ENCODE results near the gene ZC2HC1B. TPM values are rescaled to one million over a fixed set of nuclear protein-coding genes. Genes with fewer than 3 reads are reported as not detected.
"Not testable (repeated sequence)": the region's sequence is repeated elsewhere in the genome, so short reads cannot be mapped to it uniquely, and the experiment has no call there.

The ZC2HC1B gene
- total RNA-seq, 1 donor from 2014 or later = not detected

DNA sequence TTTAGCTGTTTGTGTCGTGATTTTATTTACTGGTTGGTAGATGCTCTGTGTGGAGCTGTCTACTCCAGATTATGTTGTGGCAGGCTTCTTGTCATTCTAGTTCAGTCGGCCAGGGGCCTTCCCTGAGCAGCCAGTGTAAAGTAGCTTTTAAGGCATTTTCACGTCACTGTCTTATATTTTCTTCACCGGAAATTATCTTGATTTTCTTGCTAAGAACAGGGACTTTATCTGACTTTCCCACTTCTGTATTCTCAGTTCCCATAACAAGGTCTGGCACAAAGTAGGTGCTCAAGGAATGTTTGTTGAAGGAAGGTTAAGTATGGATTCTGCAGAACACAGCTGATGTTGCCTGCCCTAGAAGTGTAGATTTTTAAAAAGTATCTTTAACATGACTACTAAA is 20.3 kb upstream of the ZC2HC1B start:
- peaks cover 51% of the 10 kb centered on the region for H3K36me3 Mint-ChIP-seq (ENCODE audit: low read depth)
- peak overlapping the region; percentile 97 for H3K4me3 Mint-ChIP-seq (ENCODE audit: low read depth)
- peaks cover 25% of the 10 kb centered on the region for H3K4me1 Mint-ChIP-seq (ENCODE audit: low read depth)
- intact Hi-C loops (cut with micrococcal nuclease) = loop anchor here (5.0 to 10.0 kb wide), 2 partner anchors 167 to 389 kb away; partner anchors contain the start of genes ADAT2, PEX3 and PHACTR2
- no peaks in the 10 kb centered on the region for H3K27me3 Mint-ChIP-seq (ENCODE audit: low read depth)
- H3K9me3 Mint-ChIP-seq = no peaks in the 10 kb centered on the region
- no peak for DNase-seq (ENCODE audit: low spot score)
- peak overlapping the region; percentile 96 for H3K27ac Mint-ChIP-seq

DNA sequence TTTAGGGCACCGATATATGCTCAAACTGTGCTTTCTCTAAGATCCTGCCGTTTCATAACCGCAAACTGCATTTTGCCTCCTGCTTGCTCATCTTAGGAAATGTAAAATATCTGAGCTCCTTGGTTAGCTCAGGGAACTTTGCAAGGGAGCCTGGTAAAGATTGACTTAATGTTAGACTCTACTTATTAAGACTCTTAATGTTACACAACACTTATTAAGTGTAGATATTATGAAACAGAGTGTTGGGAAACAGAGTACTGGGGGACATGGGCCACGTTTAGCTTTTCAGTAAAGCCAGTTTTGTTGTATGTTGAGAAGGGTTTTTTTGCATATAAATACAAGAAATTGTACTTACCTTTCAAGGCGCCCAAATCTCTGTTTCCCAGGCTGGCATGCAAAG is 19.2 kb upstream of the ZC2HC1B start:
- Mint-ChIP-seq H3K9me3 (no peaks in the 10 kb centered on the region), H3K4me3 (ENCODE audit: low read depth) (no peak overlapping the region), H3K4me1 (ENCODE audit: low read depth) (peaks cover 34% of the 10 kb centered on the region), H3K36me3 (ENCODE audit: low read depth) (peaks cover 61% of the 10 kb centered on the region), H3K27me3 (ENCODE audit: low read depth) (no peaks in the 10 kb centered on the region), H3K27ac (no peak overlapping the region)
- no peak for DNase-seq (ENCODE audit: low spot score)
- intact Hi-C loops (cut with micrococcal nuclease) = loop anchor here (10.0 kb wide), 1 partner anchor 390 kb away; the partner anchor contains the start of genes ADAT2 and PEX3

DNA sequence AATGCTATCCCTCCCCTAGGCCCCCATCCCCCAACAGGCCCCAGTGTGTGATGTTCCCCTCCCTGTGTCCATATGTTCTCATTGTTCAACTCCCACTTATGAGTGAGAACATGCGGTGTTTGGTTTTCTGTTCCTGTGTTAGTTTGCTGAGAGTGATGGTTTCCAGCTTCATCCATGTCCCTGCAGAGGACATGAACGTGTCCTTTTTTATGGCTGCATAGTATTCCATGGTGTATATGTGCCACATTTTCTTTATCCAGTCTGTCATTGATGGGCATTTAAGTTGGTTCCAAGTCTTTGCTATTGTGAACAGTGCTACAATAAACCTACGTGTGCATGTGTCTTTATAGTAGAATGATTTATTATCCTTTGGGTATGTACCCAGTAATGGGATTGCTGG is 12.6 kb upstream of the ZC2HC1B start:
- H3K27ac Mint-ChIP-seq; H3K27me3 Mint-ChIP-seq (ENCODE audit: low read depth); DNase-seq (ENCODE audit: low spot score); intact Hi-C loops (cut with micrococcal nuclease); H3K4me3 Mint-ChIP-seq (ENCODE audit: low read depth): not testable (repeated sequence)
- H3K9me3 Mint-ChIP-seq = peaks cover 44% of the 10 kb centered on the region
- peaks cover 98% of the 10 kb centered on the region for H3K36me3 Mint-ChIP-seq (ENCODE audit: low read depth)
- H3K4me1 Mint-ChIP-seq (ENCODE audit: low read depth) = peaks cover 35% of the 10 kb centered on the region

DNA sequence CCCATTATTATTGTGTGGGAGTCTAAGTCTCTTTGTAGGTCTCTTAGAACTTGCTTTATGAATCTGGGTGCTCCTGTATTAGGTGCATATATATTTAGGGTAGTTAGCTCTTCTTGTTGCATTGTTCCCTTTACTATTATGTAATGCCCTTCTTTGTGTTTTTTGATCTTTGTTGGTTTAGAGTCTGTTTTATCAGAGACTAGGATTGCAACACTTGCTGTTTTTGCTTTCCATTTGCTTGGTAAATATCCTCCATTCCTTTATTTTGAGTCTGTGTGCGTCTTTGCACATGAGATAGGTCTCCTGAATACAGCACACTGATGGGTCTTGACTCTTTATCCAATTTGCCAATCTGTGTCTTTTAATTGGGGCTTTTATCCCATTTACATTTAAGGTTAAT is 9.2 kb upstream of the ZC2HC1B start:
- Mint-ChIP-seq H3K36me3 (ENCODE audit: low read depth) (peaks cover 98% of the 10 kb centered on the region), H3K4me1 (ENCODE audit: low read depth) (peaks cover 31% of the 10 kb centered on the region), H3K9me3 (peaks cover 44% of the 10 kb centered on the region)
- H3K27ac Mint-ChIP-seq; H3K27me3 Mint-ChIP-seq (ENCODE audit: low read depth); H3K4me3 Mint-ChIP-seq (ENCODE audit: low read depth); DNase-seq (ENCODE audit: low spot score): not testable (repeated sequence)
- intact Hi-C loops (cut with micrococcal nuclease) = loop anchor here (5.0 kb wide), 1 partner anchor 123 kb away; no protein-coding TSS in a partner anchor

DNA sequence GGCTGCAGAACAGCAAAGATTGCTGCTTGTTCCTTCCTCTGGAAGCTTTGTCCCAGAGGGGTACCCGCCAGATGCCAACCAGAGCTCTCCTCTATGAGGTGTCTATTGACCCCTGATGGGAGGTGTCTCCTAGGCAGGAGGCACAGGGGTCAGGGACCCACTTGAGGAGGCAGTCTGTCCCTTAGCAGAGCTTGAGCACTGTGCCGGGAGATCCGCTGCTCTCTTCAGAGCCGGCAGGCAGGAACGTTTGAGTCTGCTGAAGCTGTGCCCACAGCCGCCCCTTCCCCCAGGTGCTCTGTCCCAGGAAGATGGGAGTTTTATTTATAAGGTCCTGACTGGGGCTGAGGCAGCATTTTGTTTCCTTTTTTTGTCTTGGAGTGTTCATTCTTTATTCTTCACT is 7.5 kb upstream of the ZC2HC1B start:
- peaks cover 29% of the 10 kb centered on the region for H3K4me1 Mint-ChIP-seq (ENCODE audit: low read depth)
- not testable (repeated sequence) for H3K4me3 Mint-ChIP-seq (ENCODE audit: low read depth); DNase-seq (ENCODE audit: low spot score); H3K27me3 Mint-ChIP-seq (ENCODE audit: low read depth); H3K27ac Mint-ChIP-seq
- peaks cover 34% of the 10 kb centered on the region for H3K9me3 Mint-ChIP-seq
- intact Hi-C loops (cut with micrococcal nuclease) = loop anchor here (1.0 to 5.0 kb wide), 3 partner anchors 14 to 124 kb away; partner anchors contain the start of gene LTV1
- H3K36me3 Mint-ChIP-seq (ENCODE audit: low read depth) = peaks cover 96% of the 10 kb centered on the region

DNA sequence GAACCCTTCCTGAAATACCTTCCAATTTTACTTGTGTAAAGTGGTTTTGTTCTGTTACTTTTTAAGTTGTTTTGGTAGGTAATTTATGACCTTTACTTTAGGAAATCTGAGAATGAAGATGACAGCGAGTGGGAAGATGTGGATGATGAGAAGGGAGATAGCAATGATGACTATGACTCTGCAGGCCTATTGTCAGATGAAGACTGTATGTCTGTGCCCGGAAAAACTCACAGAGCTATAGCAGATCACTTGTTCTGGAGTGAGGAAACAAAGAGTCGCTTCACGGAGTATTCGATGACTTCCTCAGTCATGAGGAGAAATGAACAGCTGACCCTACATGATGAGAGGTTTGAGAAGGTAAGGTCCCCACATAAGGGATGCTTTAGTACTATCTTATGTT is 6.6 kb upstream of the ZC2HC1B start:
- no peak for DNase-seq (ENCODE audit: low spot score)
- no peak overlapping the region for H3K4me3 Mint-ChIP-seq (ENCODE audit: low read depth)
- H3K27me3 Mint-ChIP-seq (ENCODE audit: low read depth) = no peaks in the 10 kb centered on the region
- H3K4me1 Mint-ChIP-seq (ENCODE audit: low read depth) = peaks cover 29% of the 10 kb centered on the region
- H3K27ac Mint-ChIP-seq = peak overlapping the region; percentile 53
- intact Hi-C loops (cut with micrococcal nuclease) = loop anchor here (1.0 to 5.0 kb wide), 3 partner anchors 15 to 125 kb away; partner anchors contain the start of gene LTV1
- peaks cover 91% of the 10 kb centered on the region for H3K36me3 Mint-ChIP-seq (ENCODE audit: low read depth)
- peaks cover 25% of the 10 kb centered on the region for H3K9me3 Mint-ChIP-seq

DNA sequence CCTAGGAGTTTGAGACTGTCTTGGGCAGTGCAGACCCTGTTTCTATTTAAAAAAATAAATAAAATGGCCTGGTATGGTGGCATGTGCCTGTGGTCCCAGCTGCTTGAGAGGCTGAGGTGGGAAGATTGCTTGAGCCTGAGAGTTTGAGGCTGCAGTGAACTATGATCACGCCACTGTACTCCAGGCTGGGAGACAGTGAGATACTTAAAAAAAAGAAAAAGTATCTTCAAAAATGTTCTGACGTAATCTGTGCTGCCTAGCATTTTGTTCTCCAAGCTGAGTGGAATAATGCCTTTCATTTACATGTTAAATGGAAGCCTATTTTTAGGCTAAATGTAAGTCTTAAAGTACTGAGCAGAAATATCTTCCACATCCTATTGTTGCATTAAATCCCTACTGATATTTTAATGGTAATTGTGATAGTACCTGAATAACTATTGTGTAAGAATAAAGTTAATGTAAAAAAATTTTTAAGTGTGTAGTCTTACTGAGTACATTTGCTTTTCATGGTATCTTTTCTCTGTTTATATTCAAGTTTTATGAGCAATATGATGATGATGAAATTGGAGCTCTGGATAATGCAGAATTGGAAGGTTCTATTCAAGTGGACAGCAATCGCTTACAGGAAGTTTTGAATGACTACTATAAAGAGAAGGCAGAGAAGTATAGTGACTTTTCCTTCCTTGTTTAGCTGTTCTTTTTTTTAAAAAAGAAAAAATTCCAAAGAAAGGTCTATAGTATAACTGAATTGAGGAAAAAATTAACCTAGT is 4.2 kb upstream of the ZC2HC1B start:
- H3K27me3 Mint-ChIP-seq (ENCODE audit: low read depth) = no peaks in the 10 kb centered on the region
- no peak overlapping the region for H3K27ac Mint-ChIP-seq
- H3K9me3 Mint-ChIP-seq = peaks cover 8% of the 10 kb centered on the region
- DNase-seq (ENCODE audit: low spot score) = no peak
- peaks cover 85% of the 10 kb centered on the region for H3K36me3 Mint-ChIP-seq (ENCODE audit: low read depth)
- intact Hi-C loops (cut with micrococcal nuclease) = loop anchor here (5.0 kb wide), 1 partner anchor 128 kb away; no protein-coding TSS in a partner anchor
- peaks cover 23% of the 10 kb centered on the region for H3K4me1 Mint-ChIP-seq (ENCODE audit: low read depth)
- no peak overlapping the region for H3K4me3 Mint-ChIP-seq (ENCODE audit: low read depth)

DNA sequence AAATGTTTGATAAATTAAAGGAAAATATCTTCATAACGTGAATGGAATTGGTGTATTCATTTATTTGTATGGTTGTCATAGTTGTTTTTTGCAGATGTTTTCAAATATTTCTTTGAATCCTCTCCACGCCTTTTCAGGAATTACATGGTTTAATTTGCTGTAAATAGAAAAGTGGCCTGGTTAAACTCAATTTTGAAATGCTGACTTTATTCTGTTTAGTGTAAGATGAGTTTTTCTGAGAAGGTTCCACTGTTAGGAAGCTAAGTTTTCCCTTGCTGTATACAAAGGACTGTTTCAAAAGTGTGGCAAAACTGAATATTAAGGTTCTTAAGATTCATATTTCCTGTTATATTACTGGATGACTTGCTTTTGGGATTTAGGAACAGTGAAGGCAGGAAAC is 503 bp upstream of the ZC2HC1B start:
- intact Hi-C loops (cut with micrococcal nuclease) = no loop called here
- H3K4me3 Mint-ChIP-seq (ENCODE audit: low read depth) = no peak overlapping the region
- no peak overlapping the region for H3K27ac Mint-ChIP-seq
- H3K9me3 Mint-ChIP-seq = no peaks in the 10 kb centered on the region
- no peaks in the 10 kb centered on the region for H3K27me3 Mint-ChIP-seq (ENCODE audit: low read depth)
- H3K36me3 Mint-ChIP-seq (ENCODE audit: low read depth) = peaks cover 63% of the 10 kb centered on the region
- no peaks in the 10 kb centered on the region for H3K4me1 Mint-ChIP-seq (ENCODE audit: low read depth)
- no peak for DNase-seq (ENCODE audit: low spot score)

DNA sequence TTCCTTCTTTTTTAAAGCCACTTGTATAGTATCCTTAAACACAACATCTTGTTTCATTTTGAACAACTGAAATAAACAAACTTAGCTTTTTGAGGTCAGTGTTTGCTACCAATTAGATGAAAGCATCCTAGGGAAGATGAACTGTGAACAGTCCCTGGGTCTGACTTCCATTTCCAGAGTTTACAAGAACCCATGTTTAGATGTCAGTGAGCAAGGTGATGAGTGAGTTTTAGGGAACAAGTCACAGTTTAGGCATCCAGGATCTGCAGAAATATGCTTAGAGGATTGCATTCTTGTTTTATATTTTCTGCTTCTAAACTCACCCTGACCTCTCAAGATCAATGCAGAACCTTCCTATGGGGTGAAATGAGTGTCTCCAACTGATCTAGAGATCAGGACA is 3.0 kb downstream of the ZC2HC1B start:
- H3K9me3 Mint-ChIP-seq = no peaks in the 10 kb centered on the region
- H3K27ac Mint-ChIP-seq = no peak overlapping the region
- H3K27me3 Mint-ChIP-seq (ENCODE audit: low read depth) = no peaks in the 10 kb centered on the region
- H3K4me3 Mint-ChIP-seq (ENCODE audit: low read depth) = no peak overlapping the region
- intact Hi-C loops (cut with micrococcal nuclease) = no loop called here
- H3K4me1 Mint-ChIP-seq (ENCODE audit: low read depth) = peaks cover 2% of the 10 kb centered on the region
- DNase-seq (ENCODE audit: low spot score) = no peak
- peaks cover 32% of the 10 kb centered on the region for H3K36me3 Mint-ChIP-seq (ENCODE audit: low read depth)

DNA sequence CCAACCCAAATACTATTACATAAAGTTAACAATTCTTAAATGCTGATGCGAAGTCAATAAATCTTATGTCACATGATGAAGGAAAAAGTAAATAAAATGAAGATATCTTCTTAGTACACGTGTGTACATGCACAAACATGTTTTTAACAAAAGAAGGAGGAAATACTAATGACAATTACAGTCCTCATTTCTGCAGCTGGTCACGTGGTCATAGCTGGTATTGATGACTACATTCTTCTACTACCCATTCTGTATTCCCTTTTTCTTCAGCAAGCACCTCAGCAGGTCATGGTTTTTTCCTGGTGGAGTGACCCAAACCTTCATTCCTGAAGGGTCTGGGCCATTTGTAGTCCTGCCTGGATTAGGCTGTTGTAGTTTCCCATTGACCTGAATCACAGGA is 4.5 kb downstream of the ZC2HC1B start:
- H3K4me3 Mint-ChIP-seq (ENCODE audit: low read depth); H3K4me1 Mint-ChIP-seq (ENCODE audit: low read depth); intact Hi-C loops (cut with micrococcal nuclease); H3K27me3 Mint-ChIP-seq (ENCODE audit: low read depth); H3K9me3 Mint-ChIP-seq; DNase-seq (ENCODE audit: low spot score); H3K27ac Mint-ChIP-seq: not testable (repeated sequence)
- H3K36me3 Mint-ChIP-seq (ENCODE audit: low read depth) = peaks cover 23% of the 10 kb centered on the region

DNA sequence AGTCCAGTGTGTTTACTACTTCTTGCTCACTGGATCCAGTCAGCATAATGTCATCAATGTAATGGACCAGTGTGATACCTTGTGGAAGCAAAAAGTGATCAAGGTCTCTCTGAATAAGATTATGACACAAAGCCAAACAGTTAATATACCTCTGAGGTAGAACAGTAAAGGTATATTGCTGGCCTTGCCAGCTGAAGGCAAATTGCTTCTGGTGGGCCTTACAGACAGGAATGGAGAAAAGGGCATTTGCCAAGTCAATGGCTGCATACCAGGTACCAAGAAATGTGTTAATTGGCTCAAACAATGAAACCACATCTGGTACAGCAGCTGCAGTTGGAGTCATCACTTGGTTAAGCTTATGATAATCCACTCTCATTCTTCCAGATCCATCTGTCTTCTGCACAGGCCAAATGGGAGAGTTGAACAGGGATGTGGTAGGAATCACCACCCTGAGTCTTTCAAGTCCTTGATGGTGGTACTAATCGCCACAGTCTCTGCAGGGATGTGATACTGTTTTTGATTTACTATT is 7.0 kb downstream of the ZC2HC1B start:
- H3K27ac Mint-ChIP-seq; H3K4me1 Mint-ChIP-seq (ENCODE audit: low read depth); intact Hi-C loops (cut with micrococcal nuclease); H3K36me3 Mint-ChIP-seq (ENCODE audit: low read depth); DNase-seq (ENCODE audit: low spot score); H3K4me3 Mint-ChIP-seq (ENCODE audit: low read depth); H3K27me3 Mint-ChIP-seq (ENCODE audit: low read depth): not testable (repeated sequence)
- peaks cover 12% of the 10 kb centered on the region for H3K9me3 Mint-ChIP-seq

DNA sequence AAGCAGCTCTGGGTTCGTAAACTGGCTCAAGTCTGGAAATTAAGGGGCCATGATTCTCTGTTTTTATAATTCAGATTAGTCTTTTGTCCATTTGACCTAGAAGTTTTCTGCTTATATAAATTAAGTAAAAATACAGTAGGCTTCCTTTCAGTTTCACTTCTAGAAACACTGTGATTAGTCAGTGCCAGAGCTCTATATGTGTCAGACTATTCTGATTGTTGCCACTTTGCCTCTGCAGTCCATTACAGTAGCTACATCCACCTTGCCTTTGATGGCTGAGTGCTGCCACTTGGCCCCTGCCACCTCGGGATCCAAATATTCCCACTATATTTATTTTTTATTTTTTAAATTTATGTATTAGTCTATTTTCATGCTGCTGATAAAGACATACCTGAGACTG is 7.9 kb downstream of the ZC2HC1B start:
- Mint-ChIP-seq H3K9me3 (peaks cover 13% of the 10 kb centered on the region), H3K4me1 (ENCODE audit: low read depth) (peaks cover 7% of the 10 kb centered on the region), H3K36me3 (ENCODE audit: low read depth) (no peaks in the 10 kb centered on the region), H3K27ac (no peak overlapping the region), H3K27me3 (ENCODE audit: low read depth) (no peaks in the 10 kb centered on the region), H3K4me3 (ENCODE audit: low read depth) (no peak overlapping the region)
- intact Hi-C loops (cut with micrococcal nuclease) = no loop called here
- no peak for DNase-seq (ENCODE audit: low spot score)

DNA sequence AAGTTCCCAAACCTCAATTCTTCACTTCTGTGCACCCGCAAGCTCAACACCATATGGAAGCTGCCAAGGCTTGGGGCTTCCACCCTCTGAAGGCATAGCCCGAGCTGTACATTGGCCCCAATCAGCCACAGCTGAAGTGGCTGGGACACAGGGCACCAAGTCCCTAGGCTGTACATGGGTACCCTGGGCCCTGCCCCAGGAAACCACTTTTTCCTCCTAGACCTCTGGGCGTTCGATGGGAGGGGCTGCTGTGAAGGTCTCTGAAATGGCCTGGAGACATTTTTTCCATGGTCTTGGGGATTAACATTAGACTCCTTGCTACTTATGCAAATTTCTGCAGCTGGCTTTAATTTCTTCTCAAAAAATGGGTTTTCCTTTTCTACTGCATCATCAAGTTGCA is 9.3 kb downstream of the ZC2HC1B start:
- intact Hi-C loops (cut with micrococcal nuclease); H3K36me3 Mint-ChIP-seq (ENCODE audit: low read depth); DNase-seq (ENCODE audit: low spot score); H3K27ac Mint-ChIP-seq; H3K27me3 Mint-ChIP-seq (ENCODE audit: low read depth); H3K4me3 Mint-ChIP-seq (ENCODE audit: low read depth): not testable (repeated sequence)
- H3K4me1 Mint-ChIP-seq (ENCODE audit: low read depth) = peaks cover 13% of the 10 kb centered on the region
- H3K9me3 Mint-ChIP-seq = peaks cover 13% of the 10 kb centered on the region
